Prostate gland (tissue), 2 donors: ENCODE results near the gene ARFGEF3. TPM values are rescaled to one million over a fixed set of nuclear protein-coding genes. Genes with fewer than 3 reads are reported as not detected.

Source experiments
- DNase-seq: peaks from one replicate; pipeline ENCODE4 v3.0.0-alpha.2; 2019; ENCODE audit warnings: low spot score
- H3K27ac ChIP-seq, 2 donors: fragments of 200-600 bp; sonication (generic); 2 replicates each; pipeline ENCODE4 v1.5.1; 2017 to 2019
- H3K27me3 ChIP-seq: fragments of 200-600 bp; sonication (generic); replicated peaks from 2 replicates; pipeline ENCODE4 v1.5.1; 2019; ENCODE audit not compliant: insufficient read depth
- H3K36me3 ChIP-seq, 2 donors: fragments of 200-600 bp; sonication (generic); 1 replicate in 1 of 2; 2 replicates in 1 of 2; pipeline versions ENCODE4 v1.5.1 to v1.8.1; 2017 to 2019
- H3K4me1 ChIP-seq: fragments of 200-600 bp; sonication (generic); replicated peaks from 2 replicates; pipeline ENCODE4 v1.5.1; 2019
- H3K4me3 ChIP-seq, 2 donors: fragments of 200-600 bp; sonication (generic); 2 replicates each; pipeline ENCODE4 v1.5.1; 2017 to 2019
- H3K9me3 ChIP-seq: fragments of 200-600 bp; sonication (generic); 2 replicates; pipeline ENCODE4 v1.5.1; 2017
- POLR2A ChIP-seq: fragments of 450-650 bp; IDR thresholded peaks from one replicate; pipeline ENCODE4 v1.6.1; 2016; ENCODE audit warnings: antibody characterized with exemption, mild to moderate bottlenecking
- POLR2AphosphoS5 ChIP-seq: sonication (generic); formaldehyde crosslinking; IDR thresholded peaks from one replicate; pipeline ENCODE4 v1.6.1; 2017; ENCODE audit warnings: antibody characterized with exemption
- WGBS: methylation state at CpG from one replicate; pipeline ENCODE4 v1.1.5; 2018; 5-methylcytosine and 5-hydroxymethylcytosine counted together
- intact Hi-C: fragments of 100-400 bp; cut with DNase I; formaldehyde crosslinking; loops from one replicate; pipeline ENCODE4 v1.14.2; 2022
- total RNA-seq, 2 donors: library from RNA; depleted of rRNA; stranded (reverse); fragments of >200 nt; gene quantifications; one replicate each; pipeline ENCODE4 v1.1.0, GENCODE V29; 2016
- TF ChIP-seq, protein P1 (sequence below), 4 experiments: fragments of 200-600 bp in 2 of 4; fragments of 450-650 bp in 2 of 4; sonication (generic) in 2 of 4; IDR thresholded peaks; 1 replicate in 3 of 4; 2 replicates in 1 of 4; pipeline ENCODE4 v1.5.1; 2016 to 2019; ENCODE audit warnings: antibody characterized with exemption in 4 of 4, mild to moderate bottlenecking in 2 of 4, moderate library complexity in 2 of 4

ARFGEF3 gene
- total RNA-seq, 2 donors from 2014 or later, result 41.0 to 80.1 TPM

GRCh38 chr6:138230759-138231380 is 69.1 kb downstream of the ARFGEF3 start:
- DNase-seq, result no peak
- H3K27ac ChIP-seq, result peak overlapping the region; percentile 67 to 83
- TF ChIP-seq POLR2AphosphoS5 (no peak), POLR2A (no peak)
- TF ChIP-seq, protein P1, sequence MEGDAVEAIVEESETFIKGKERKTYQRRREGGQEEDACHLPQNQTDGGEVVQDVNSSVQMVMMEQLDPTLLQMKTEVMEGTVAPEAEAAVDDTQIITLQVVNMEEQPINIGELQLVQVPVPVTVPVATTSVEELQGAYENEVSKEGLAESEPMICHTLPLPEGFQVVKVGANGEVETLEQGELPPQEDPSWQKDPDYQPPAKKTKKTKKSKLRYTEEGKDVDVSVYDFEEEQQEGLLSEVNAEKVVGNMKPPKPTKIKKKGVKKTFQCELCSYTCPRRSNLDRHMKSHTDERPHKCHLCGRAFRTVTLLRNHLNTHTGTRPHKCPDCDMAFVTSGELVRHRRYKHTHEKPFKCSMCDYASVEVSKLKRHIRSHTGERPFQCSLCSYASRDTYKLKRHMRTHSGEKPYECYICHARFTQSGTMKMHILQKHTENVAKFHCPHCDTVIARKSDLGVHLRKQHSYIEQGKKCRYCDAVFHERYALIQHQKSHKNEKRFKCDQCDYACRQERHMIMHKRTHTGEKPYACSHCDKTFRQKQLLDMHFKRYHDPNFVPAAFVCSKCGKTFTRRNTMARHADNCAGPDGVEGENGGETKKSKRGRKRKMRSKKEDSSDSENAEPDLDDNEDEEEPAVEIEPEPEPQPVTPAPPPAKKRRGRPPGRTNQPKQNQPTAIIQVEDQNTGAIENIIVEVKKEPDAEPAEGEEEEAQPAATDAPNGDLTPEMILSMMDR (IDR thresholded peaks at IDR 0.05), result no peak
- no peaks in the 10 kb centered on the region for H3K27me3 ChIP-seq
- no peak overlapping the region for H3K4me3 ChIP-seq
- no peaks in the 10 kb centered on the region for H3K9me3 ChIP-seq
- no peaks in the 10 kb centered on the region for H3K36me3 ChIP-seq
- H3K4me1 ChIP-seq, result peaks cover 16% of the 10 kb centered on the region
- WGBS, result 29% methylated on average over 3 of the region's 3 CpGs
- intact Hi-C loops, result no loop called here

DNA sequence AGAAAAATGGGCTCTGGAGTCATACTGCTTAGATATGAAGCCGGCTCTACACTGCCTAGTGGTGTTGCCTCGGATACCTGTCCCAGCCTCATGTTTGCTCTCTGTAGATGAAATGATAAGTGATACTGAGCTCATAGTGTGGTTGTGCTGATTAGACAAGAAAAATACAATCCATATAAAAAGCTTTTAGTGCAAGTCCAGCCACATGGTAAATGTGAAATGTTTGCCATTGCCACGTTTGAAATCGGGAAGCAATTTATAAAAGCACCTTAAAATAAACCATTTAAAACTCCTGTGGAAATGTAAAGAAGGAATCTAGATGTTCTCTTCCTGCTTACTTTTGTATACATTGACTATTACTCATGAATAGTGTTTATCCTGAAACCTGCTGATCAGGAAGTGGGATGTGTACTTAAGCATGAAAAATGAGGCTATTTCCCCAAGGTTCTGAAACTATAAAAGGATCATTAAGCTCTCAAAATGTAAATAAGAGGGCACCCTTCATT is 69.7 kb downstream of the ARFGEF3 start:
- DNase-seq, result peak; percentile 55
- TF ChIP-seq POLR2AphosphoS5, result peak; percentile 84
- TF ChIP-seq POLR2A, result no peak
- TF ChIP-seq, protein P1 (IDR thresholded peaks at IDR 0.05), result no peak
- Histone ChIP-seq H3K27me3 (no peaks in the 10 kb centered on the region), H3K4me1 (peaks cover 16% of the 10 kb centered on the region), H3K27ac (peak overlapping the region; percentile 67 to 83), H3K4me3 (no peak overlapping the region), H3K36me3 (no peaks in the 10 kb centered on the region), H3K9me3 (no peaks in the 10 kb centered on the region)
- WGBS, result 25% methylated on average over 4 of the region's 4 CpGs
- intact Hi-C loops, result no loop called here

DNA sequence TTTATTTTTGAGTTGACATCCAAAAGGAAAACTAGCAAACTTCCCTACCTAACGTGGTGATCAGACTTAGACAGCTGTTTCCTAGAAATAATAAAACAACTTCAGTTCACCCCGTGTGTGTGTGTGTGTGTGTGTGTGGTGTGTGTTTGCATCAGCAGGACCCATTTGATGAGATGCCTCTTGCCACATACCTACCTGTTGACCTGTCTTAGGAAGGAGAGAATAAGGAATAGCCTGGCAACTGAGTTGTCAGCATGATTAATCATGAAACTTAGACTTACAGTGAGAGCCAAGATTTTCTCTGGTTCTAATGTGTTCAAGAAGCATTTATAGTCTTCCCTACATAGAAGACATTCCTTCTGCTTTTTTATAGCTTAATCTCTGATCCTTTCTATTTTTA is 72.6 kb downstream of the ARFGEF3 start:
- TF ChIP-seq POLR2AphosphoS5 (no peak), POLR2A (no peak)
- H3K36me3 ChIP-seq, result no peaks in the 10 kb centered on the region
- no peak overlapping the region for H3K4me3 ChIP-seq
- 10% methylated on average over 2 of the region's 2 CpGs for WGBS
- H3K27me3 ChIP-seq, result no peaks in the 10 kb centered on the region
- H3K9me3 ChIP-seq, result no peaks in the 10 kb centered on the region
- H3K27ac ChIP-seq, result peak overlapping the region; percentile 67 to 83
- intact Hi-C loops, result no loop called here
- H3K4me1 ChIP-seq, result peaks cover 8% of the 10 kb centered on the region
- DNase-seq, result no peak

DNA sequence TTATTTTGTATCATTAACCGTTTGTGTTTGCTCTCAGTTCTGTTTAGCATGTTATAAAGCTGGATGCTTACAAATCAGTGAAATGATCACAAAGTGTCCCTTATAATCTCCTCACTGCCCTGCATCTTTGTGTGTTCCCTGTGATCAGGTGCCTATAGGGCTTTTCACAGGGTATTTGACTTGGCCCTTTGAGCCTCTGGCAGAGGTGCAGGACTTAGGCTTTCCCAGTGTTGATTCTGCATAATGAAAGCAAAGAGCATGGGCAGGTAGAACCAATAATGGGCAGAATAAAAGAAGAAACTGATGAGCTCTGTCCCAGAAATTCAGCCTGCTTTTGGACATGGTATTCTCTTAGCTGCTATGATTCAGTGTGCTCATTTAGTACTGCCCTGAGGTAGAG is 73.5 kb downstream of the ARFGEF3 start:
- TF ChIP-seq POLR2AphosphoS5, result peak; percentile 29
- no peak for TF ChIP-seq POLR2A
- Histone ChIP-seq H3K4me1 (peaks cover 8% of the 10 kb centered on the region), H3K4me3 (no peak overlapping the region), H3K27ac (peak overlapping the region; percentile 3 to 83), H3K36me3 (no peaks in the 10 kb centered on the region), H3K27me3 (no peaks in the 10 kb centered on the region), H3K9me3 (no peaks in the 10 kb centered on the region)
- intact Hi-C loops, result no loop called here
- WGBS, result 43% methylated on average over 1 of the region's 1 CpG
- peak; percentile 34 for DNase-seq

DNA sequence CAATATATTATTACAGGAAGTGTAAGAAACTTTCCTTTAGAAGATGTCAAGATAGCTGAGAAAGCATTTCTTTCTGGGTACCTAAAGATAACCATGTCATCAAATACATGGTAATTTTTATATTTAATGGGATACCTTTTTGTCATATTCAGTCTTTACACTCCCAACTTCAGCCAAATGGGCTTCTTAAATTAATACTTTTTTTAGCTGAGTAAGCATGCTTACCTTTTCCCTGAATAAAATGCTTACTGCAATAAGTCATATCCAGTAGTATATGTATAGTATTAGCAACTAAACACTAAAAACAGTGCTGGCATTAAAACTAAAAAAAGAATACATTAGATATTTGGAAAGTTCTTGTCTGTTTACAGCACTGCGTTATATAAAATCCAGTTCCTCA is 74.0 kb downstream of the ARFGEF3 start:
- H3K4me3 ChIP-seq, result no peak overlapping the region
- TF ChIP-seq POLR2AphosphoS5 (no peak), POLR2A (no peak)
- TF ChIP-seq, protein P1 (IDR thresholded peaks at IDR 0.05), result no peak
- no peaks in the 10 kb centered on the region for H3K9me3 ChIP-seq
- intact Hi-C loops, result no loop called here
- no peaks in the 10 kb centered on the region for H3K27me3 ChIP-seq
- H3K27ac ChIP-seq, result peak overlapping the region; percentile 3 to 83
- H3K4me1 ChIP-seq, result peaks cover 5% of the 10 kb centered on the region
- no peaks in the 10 kb centered on the region for H3K36me3 ChIP-seq
- WGBS, result 49% methylated on average over 1 of the region's 1 CpG
- DNase-seq, result no peak

DNA sequence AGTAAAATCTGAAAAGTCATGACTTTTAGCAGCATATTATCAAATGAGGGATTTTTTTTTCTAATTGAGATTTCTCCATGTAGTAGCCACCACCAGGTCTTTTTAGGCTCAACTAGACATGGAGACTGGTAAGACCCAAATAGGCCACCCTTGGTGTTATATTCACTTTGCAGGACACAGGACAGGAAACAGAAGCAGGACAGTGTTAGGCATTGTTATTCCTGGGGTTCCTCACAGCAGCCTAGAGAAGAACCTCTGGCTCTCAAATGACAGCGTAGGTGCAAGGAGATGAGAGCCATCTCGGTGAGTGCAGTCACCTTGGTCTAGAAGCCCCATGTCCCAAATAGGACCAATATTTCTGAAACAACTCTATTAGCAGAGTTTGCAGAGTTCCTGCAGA is 75.7 kb downstream of the ARFGEF3 start:
- no peak for DNase-seq
- H3K9me3 ChIP-seq, result no peaks in the 10 kb centered on the region
- no peak overlapping the region for H3K4me3 ChIP-seq
- H3K4me1 ChIP-seq, result no peaks in the 10 kb centered on the region
- no peaks in the 10 kb centered on the region for H3K27me3 ChIP-seq
- H3K36me3 ChIP-seq, result no peaks in the 10 kb centered on the region
- 96% methylated on average over 2 of the region's 2 CpGs for WGBS
- peak overlapping the region in 1 of 2 donors; percentile 83 for H3K27ac ChIP-seq
- TF ChIP-seq, protein P1 (IDR thresholded peaks at IDR 0.05), result no peak
- TF ChIP-seq POLR2A, result no peak
- no peak for TF ChIP-seq POLR2AphosphoS5
- intact Hi-C loops, result no loop called here
